GM12878 (cell line): ENCODE data around the gene DLG2. TPM values are rescaled to one million over a fixed set of nuclear protein-coding genes. Genes with fewer than 3 reads are reported as not detected.
A peak's percentile ranks its signal among the peaks of the same experiment; 100 is the strongest.

ENCODE experiments used
- ATAC-seq: fragments of 200-7000 bp; cut with Tn5 transposase; 3 replicates; pipeline ENCODE4 v1.9.1; 2020; ENCODE audit warnings: mild to moderate bottlenecking, moderate library complexity
- BruUV-seq: library from RNA; stranded (reverse); fragments of 400-500 nt; replicated peaks from 2 replicates; lab custom pipeline; 2021; lab: Mats Ljungman, UMichigan
- CTCF ChIA-PET: fragments of 300-600 bp; sonication (Branson Sonifier 250); formaldehyde crosslinking; extraction: SDS; loops from one replicate; lab custom pipeline; 2021; ENCODE audit warnings: inconsistent platforms; lab: Yijun Ruan, JAX
- POLR2A ChIA-PET: fragments of 350-600 bp; formaldehyde crosslinking; extraction: SDS; loops from one replicate; lab custom pipeline; 2021; ENCODE audit warnings: inconsistent platforms; lab: Charles Lee
- RAD21 ChIA-PET: fragments of 300-600 bp; sonication (Branson Sonifier 250); formaldehyde crosslinking; loops from one replicate; lab custom pipeline; 2023; ENCODE audit warnings: antibody characterized with exemption; ENCODE audit not compliant: unreplicated experiment; lab: Charles Lee
- SMC1A ChIA-PET: fragments of 300-600 bp; sonication (Branson Sonifier 250); formaldehyde crosslinking; loops from one replicate; lab custom pipeline; 2023; ENCODE audit not compliant: unreplicated experiment, uncharacterized antibody; lab: Charles Lee
- DNase-seq: peaks from one replicate; pipeline ENCODE4 v3.0.0-alpha.2; 2011; ENCODE audit warnings: low read depth, low spot score
- FAIRE-seq: peaks from 3 replicates; lab custom pipeline; 2011; peaks lifted over from hg19 to GRCh38; lab: Jason Lieb, UNC
- H2AFZ ChIP-seq: 2 replicates; pipeline ENCODE4 v1.6.0; 2011; ENCODE audit warnings: low read depth, low read length, control low read depth; ENCODE audit not compliant: control insufficient read depth
- H3K27ac ChIP-seq: 2 replicates; pipeline ENCODE4 v1.5.1; 2011; ENCODE audit warnings: control low read depth; ENCODE audit not compliant: control insufficient read depth, insufficient read depth
- H3K27me3 ChIP-seq, 2 experiments: replicated peaks in 1 of 2; 2 replicates each; pipeline versions ENCODE4 v1.6.0 to v1.6.1; 2011; ENCODE audit warnings: low read length in 1 of 2; ENCODE audit not compliant: control insufficient read depth in 2 of 2, insufficient read depth in 2 of 2
- H3K36me3 ChIP-seq, 2 experiments: 2 replicates each; pipeline ENCODE4 v1.5.1; 2011; ENCODE audit warnings: low read length in 1 of 2; ENCODE audit not compliant: control insufficient read depth in 2 of 2, insufficient read depth in 2 of 2
- H3K4me1 ChIP-seq: 2 replicates; pipeline ENCODE4 v1.6.1; 2011; ENCODE audit warnings: mild to moderate bottlenecking, low read length, moderate library complexity, mixed read lengths; ENCODE audit not compliant: control insufficient read depth, insufficient read depth
- H3K4me2 ChIP-seq: 2 replicates; pipeline ENCODE4 v1.6.0; 2011; ENCODE audit warnings: control low read depth; ENCODE audit not compliant: control insufficient read depth, insufficient read depth
- H3K4me3 ChIP-seq: fragments of 200-600 bp; sonication (generic); 2 replicates; pipeline ENCODE4 v1.5.1; 2016
- H3K79me2 ChIP-seq: 2 replicates; pipeline ENCODE4 v1.6.0; 2011; ENCODE audit warnings: low read length; ENCODE audit not compliant: control insufficient read depth, insufficient read depth
- H3K9ac ChIP-seq: 2 replicates; pipeline ENCODE4 v1.8.0; 2011; ENCODE audit warnings: low read length, control low read depth, mixed read lengths; ENCODE audit not compliant: control insufficient read depth, insufficient read depth
- H3K9me3 ChIP-seq: replicated peaks from 3 replicates; pipeline ENCODE4 v1.5.1; 2011; ENCODE audit warnings: mild to moderate bottlenecking, low read length; ENCODE audit not compliant: control insufficient read depth, insufficient read depth
- H4K20me1 ChIP-seq: 2 replicates; pipeline ENCODE4 v1.6.0; 2011; ENCODE audit not compliant: control insufficient read depth, insufficient read depth
- CBX3 ChIP-seq: fragments of 200-600 bp; sonication (generic); IDR thresholded peaks from 2 replicates; pipeline ENCODE4 v1.6.1; 2016; ENCODE audit warnings: low read depth, borderline replicate concordance
- CHD1 ChIP-seq: IDR thresholded peaks from 2 replicates; pipeline ENCODE4 v1.6.1; 2012; ENCODE audit warnings: low read depth, low read length, improper control_type of control experiment
- FOXK2 ChIP-seq: fragments of 450-650 bp; IDR thresholded peaks from 2 replicates; pipeline ENCODE4 v1.6.1; 2017; ENCODE audit warnings: mild to moderate bottlenecking, moderate library complexity
- GATAD2B ChIP-seq: fragments of 450-650 bp; conservative IDR thresholded peaks from 2 replicates; pipeline ENCODE4 v1.6.1; 2017; ENCODE audit warnings: low read depth, mild to moderate bottlenecking, moderate library complexity
- IRF4 ChIP-seq: IDR thresholded peaks from 2 replicates; pipeline ENCODE4 v1.6.1; 2011; ENCODE audit warnings: low read depth, low read length
- JUNB ChIP-seq: IDR thresholded peaks from 2 replicates; pipeline ENCODE4 v1.6.1; 2016; ENCODE audit warnings: antibody characterized with exemption, mild to moderate bottlenecking
- MEF2B ChIP-seq: fragments of 450-650 bp; IDR thresholded peaks from 2 replicates; pipeline ENCODE4 v1.6.1; 2018; ENCODE audit warnings: mild to moderate bottlenecking, moderate library complexity; ENCODE audit not compliant: partially characterized antibody, poor library complexity, severe bottlenecking
- MXI1 ChIP-seq: fragments of 150-350 bp; IDR thresholded peaks from 2 replicates; pipeline ENCODE4 v1.6.1; 2011; ENCODE audit warnings: low read depth, mild to moderate bottlenecking, inconsistent platforms, low read length, improper control_type of control experiment
- NBN ChIP-seq: fragments of 450-650 bp; IDR thresholded peaks from 2 replicates; pipeline ENCODE4 v1.6.1; 2016
- NFYB ChIP-seq: IDR thresholded peaks from 2 replicates; pipeline ENCODE4 v1.6.1; 2011; ENCODE audit warnings: low read depth, mild to moderate bottlenecking, low read length, improper control_type of control experiment, moderate library complexity; ENCODE audit not compliant: insufficient read depth
- NRF1 ChIP-seq: conservative IDR thresholded peaks from 2 replicates; pipeline ENCODE4 v1.6.1; 2011; ENCODE audit warnings: mild to moderate bottlenecking, low read depth, low read length, improper control_type of control experiment
- PBX3 ChIP-seq: IDR thresholded peaks from 2 replicates; pipeline ENCODE4 v1.6.1; 2011; ENCODE audit warnings: mild to moderate bottlenecking, low read depth, low read length, moderate library complexity; ENCODE audit not compliant: insufficient replicate concordance
- POLR2A ChIP-seq: IDR thresholded peaks from 2 replicates; pipeline ENCODE4 v1.6.1; 2011; ENCODE audit warnings: low read depth, mild to moderate bottlenecking, low read length
- POLR2AphosphoS2 ChIP-seq: IDR thresholded peaks from 2 replicates; pipeline ENCODE4 v1.6.1; 2011; ENCODE audit warnings: low read depth, mild to moderate bottlenecking, low read length, improper control_type of control experiment, moderate library complexity
- RB1 ChIP-seq: fragments of 450-650 bp; formaldehyde crosslinking; IDR thresholded peaks from 2 replicates; pipeline ENCODE4 v1.6.1; 2017; ENCODE audit warnings: mild to moderate bottlenecking, borderline replicate concordance
- SMC3 ChIP-seq: IDR thresholded peaks from 2 replicates; pipeline ENCODE4 v1.6.1; 2011; ENCODE audit warnings: low read length, improper control_type of control experiment, borderline replicate concordance
- YBX1 ChIP-seq: fragments of 450-650 bp; IDR thresholded peaks from 2 replicates; pipeline ENCODE4 v1.6.1; 2016; ENCODE audit warnings: antibody characterized with exemption
- YY1 ChIP-seq: IDR thresholded peaks from 2 replicates; pipeline ENCODE4 v1.6.1; 2011; ENCODE audit warnings: low read depth, mild to moderate bottlenecking, low read length
- ZNF217 ChIP-seq: fragments of 450-650 bp; IDR thresholded peaks from 2 replicates; pipeline ENCODE4 v1.6.1; 2017; ENCODE audit warnings: antibody characterized with exemption, mild to moderate bottlenecking
- in situ Hi-C: fragments of 300-500 bp; cut with MboI; formaldehyde crosslinking; loops from 9 replicates; pipeline ENCODE4 v1.14.3; 2018; ENCODE audit warnings: mixed read lengths
- intact Hi-C: fragments of 100-400 bp; cut with micrococcal nuclease; formaldehyde crosslinking; loops from one replicate; pipeline ENCODE4 v1.14.2; 2022; ENCODE audit not compliant: unreplicated experiment
- polyA plus RNA-seq, 11 experiments: library from polyadenylated mRNA; depleted of rRNA in 4 of 11; unstranded in 6 of 11; stranded (reverse) in 5 of 11; fragments of >200 nt; fragmentation: Nextera tagmentation in 4 of 11; fragmentation: Illumina TruSeq in 1 of 11; extraction: Ambion mirVana in 4 of 11; extraction: Trizol in 1 of 11; gene quantifications; 1 replicate in 1 of 11; 2 replicates in 10 of 11; pipeline versions ENCODE4 v1.2.1 to v1.2.3, GENCODE V29; 2011 to 2016; ENCODE audit warnings: inconsistent platforms in 2 of 11, missing spikeins in 2 of 11, low read depth in 1 of 11
- total RNA-seq, 4 experiments: library from RNA; depleted of rRNA in 3 of 4; stranded (reverse); fragments of >200 nt in 3 of 4; fragmentation: Illumina TruSeq in 1 of 4; extraction: Trizol in 1 of 4; gene quantifications; 2 replicates each; pipeline versions ENCODE4 v1.2.1 to v1.2.3, GENCODE V29; 2013 to 2021
- TF ChIP-seq, protein P1 (sequence below): fragments of 450-650 bp; IDR thresholded peaks from 2 replicates; pipeline ENCODE4 v1.6.1; 2018; ENCODE audit warnings: mild to moderate bottlenecking, low read depth, moderate library complexity; ENCODE audit not compliant: partially characterized antibody
- TF ChIP-seq, protein P2 (sequence below), 3 experiments: IDR thresholded peaks in 2 of 3; conservative IDR thresholded peaks in 1 of 3; 2 replicates each; pipeline ENCODE4 v1.5.1; 2011; ENCODE audit warnings: low read depth in 3 of 3, low read length in 3 of 3, mild to moderate bottlenecking in 3 of 3, control low read depth in 2 of 3, moderate library complexity in 2 of 3, inconsistent platforms in 1 of 3, mixed read lengths in 1 of 3; ENCODE audit not compliant: control insufficient read depth in 2 of 3, insufficient read depth in 1 of 3; ENCODE audit errors: extremely low read depth in 1 of 3

DLG2 gene
- total and polyA plus RNA-seq, 10 of the 15 experiments (the other 5 are each of a cell fraction or from before 2014, with no cell fraction given), result 0.09 to 0.98 (median 0.35) TPM

- Histone ChIP-seq H3K27ac (no peak overlapping the region), H3K4me1 (no peaks in the 10 kb centered on the region), H3K27me3 (no peaks in the 10 kb centered on the region; a peak in 1 of 4 replicates), H3K4me3 (no peak overlapping the region), H3K36me3 (no peaks in the 10 kb centered on the region), H4K20me1 (no peaks in the 10 kb centered on the region), H3K9ac (no peak overlapping the region), H3K4me2 (no peak overlapping the region), H2AFZ (no peak overlapping the region), H3K9me3 (no peaks in the 10 kb centered on the region), H3K79me2 (no peaks in the 10 kb centered on the region)
- CTCF ChIA-PET, result interaction anchor here (1.8 to 4.3 kb wide), 3 partner anchors 16 to 434 kb away, joined by 4 to 37 read pairs (median 9); no protein-coding TSS in a partner anchor
- ATAC-seq, result peak; percentile 78
- POLR2A ChIA-PET, result no interaction called here
- BruUV-seq, result no TSS peak
- SMC1A ChIA-PET, result interaction anchor here (1.7 to 2.0 kb wide), 2 partner anchors 420 to 425 kb away, joined by 6 read pairs; no protein-coding TSS in a partner anchor
- RAD21 ChIA-PET, result interaction anchor here (0.5 to 1.3 kb wide), 2 partner anchors 425 to 434 kb away, joined by 3 to 5 read pairs; no protein-coding TSS in a partner anchor
- no peak for FAIRE-seq
- intact Hi-C loops (loop anchor here (1.0 kb wide), 2 partner anchors 305 to 425 kb away; no protein-coding TSS in a partner anchor), in situ Hi-C loops (loop anchor here (5.0 kb wide), 1 partner anchor 424 kb away; no protein-coding TSS in a partner anchor)
- no peak for DNase-seq
- TF ChIP-seq MXI1 (no peak), SMC3 (peak; percentile 58), ZNF217 (no peak), NFYB (no peak), YBX1 (no peak), POLR2A (no peak), GATAD2B (no peak), NRF1 (no peak), POLR2AphosphoS2 (no peak), CHD1 (no peak), IRF4 (no peak), JUNB (no peak), CBX3 (no peak), MEF2B (no peak), PBX3 (no peak), NBN (no peak), FOXK2 (no peak), RB1 (no peak), YY1 (no peak)
- TF ChIP-seq, protein P1, sequence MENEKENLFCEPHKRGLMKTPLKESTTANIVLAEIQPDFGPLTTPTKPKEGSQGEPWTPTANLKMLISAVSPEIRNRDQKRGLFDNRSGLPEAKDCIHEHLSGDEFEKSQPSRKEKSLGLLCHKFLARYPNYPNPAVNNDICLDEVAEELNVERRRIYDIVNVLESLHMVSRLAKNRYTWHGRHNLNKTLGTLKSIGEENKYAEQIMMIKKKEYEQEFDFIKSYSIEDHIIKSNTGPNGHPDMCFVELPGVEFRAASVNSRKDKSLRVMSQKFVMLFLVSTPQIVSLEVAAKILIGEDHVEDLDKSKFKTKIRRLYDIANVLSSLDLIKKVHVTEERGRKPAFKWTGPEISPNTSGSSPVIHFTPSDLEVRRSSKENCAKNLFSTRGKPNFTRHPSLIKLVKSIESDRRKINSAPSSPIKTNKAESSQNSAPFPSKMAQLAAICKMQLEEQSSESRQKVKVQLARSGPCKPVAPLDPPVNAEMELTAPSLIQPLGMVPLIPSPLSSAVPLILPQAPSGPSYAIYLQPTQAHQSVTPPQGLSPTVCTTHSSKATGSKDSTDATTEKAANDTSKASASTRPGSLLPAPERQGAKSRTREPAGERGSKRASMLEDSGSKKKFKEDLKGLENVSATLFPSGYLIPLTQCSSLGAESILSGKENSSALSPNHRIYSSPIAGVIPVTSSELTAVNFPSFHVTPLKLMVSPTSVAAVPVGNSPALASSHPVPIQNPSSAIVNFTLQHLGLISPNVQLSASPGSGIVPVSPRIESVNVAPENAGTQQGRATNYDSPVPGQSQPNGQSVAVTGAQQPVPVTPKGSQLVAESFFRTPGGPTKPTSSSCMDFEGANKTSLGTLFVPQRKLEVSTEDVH, result no peak
- TF ChIP-seq, protein P2, sequence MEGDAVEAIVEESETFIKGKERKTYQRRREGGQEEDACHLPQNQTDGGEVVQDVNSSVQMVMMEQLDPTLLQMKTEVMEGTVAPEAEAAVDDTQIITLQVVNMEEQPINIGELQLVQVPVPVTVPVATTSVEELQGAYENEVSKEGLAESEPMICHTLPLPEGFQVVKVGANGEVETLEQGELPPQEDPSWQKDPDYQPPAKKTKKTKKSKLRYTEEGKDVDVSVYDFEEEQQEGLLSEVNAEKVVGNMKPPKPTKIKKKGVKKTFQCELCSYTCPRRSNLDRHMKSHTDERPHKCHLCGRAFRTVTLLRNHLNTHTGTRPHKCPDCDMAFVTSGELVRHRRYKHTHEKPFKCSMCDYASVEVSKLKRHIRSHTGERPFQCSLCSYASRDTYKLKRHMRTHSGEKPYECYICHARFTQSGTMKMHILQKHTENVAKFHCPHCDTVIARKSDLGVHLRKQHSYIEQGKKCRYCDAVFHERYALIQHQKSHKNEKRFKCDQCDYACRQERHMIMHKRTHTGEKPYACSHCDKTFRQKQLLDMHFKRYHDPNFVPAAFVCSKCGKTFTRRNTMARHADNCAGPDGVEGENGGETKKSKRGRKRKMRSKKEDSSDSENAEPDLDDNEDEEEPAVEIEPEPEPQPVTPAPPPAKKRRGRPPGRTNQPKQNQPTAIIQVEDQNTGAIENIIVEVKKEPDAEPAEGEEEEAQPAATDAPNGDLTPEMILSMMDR (IDR thresholded peaks at IDR 0.05 in 2 of 3, conservative IDR thresholded peaks at IDR 0.05 in 1 of 3; ENCODE audit: control insufficient read depth in 2 of 3, extremely low read depth in 1 of 3, insufficient read depth in 1 of 3, low read depth in 3 of 3, low read length in 3 of 3), result peak in 2 of 3 experiments; percentile 29 to 40; a peak in 4 of 6 replicates
Measured at GRCh38 chr11:84261707-84262106, 1365.4 kb downstream of the DLG2 start.
